Breast epithelium (tissue), 3 donors: ENCODE measurements around the gene ASAP3.

ENCODE experiments used
- POLR2A ChIP-seq: fragments of 450-650 bp; IDR thresholded peaks from one replicate; pipeline ENCODE4 v1.6.1; 2016; ENCODE audit warnings: antibody characterized with exemption, mild to moderate bottlenecking, moderate library complexity
- TF ChIP-seq, protein P1 (sequence below), 3 donors: fragments of 450-650 bp; IDR thresholded peaks; one replicate each; pipeline ENCODE4 v1.5.1; 2016 to 2017; ENCODE audit warnings: antibody characterized with exemption in 3 of 3, mild to moderate bottlenecking in 3 of 3, moderate library complexity in 3 of 3

DNA sequence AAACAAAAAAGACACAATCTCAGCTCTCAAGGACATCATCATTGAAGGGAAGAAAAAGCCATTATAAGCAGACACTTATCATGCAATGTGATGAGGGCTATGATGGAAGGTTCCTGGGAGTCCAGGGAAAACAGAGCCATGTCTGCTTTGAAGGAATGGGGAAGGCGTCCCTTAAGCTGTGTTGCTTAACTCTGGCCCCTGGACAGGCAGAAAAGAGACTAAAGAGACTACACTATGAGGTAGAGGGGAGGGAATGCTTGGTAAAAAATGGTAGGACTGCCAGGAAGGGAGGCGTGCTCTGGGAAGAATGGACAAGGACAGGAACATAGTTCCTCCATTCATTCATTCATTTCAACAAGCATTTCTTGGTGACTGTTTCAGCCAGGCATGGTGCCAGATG, 21.2 kb downstream of the ASAP3 start:
- TF ChIP-seq, protein P1, sequence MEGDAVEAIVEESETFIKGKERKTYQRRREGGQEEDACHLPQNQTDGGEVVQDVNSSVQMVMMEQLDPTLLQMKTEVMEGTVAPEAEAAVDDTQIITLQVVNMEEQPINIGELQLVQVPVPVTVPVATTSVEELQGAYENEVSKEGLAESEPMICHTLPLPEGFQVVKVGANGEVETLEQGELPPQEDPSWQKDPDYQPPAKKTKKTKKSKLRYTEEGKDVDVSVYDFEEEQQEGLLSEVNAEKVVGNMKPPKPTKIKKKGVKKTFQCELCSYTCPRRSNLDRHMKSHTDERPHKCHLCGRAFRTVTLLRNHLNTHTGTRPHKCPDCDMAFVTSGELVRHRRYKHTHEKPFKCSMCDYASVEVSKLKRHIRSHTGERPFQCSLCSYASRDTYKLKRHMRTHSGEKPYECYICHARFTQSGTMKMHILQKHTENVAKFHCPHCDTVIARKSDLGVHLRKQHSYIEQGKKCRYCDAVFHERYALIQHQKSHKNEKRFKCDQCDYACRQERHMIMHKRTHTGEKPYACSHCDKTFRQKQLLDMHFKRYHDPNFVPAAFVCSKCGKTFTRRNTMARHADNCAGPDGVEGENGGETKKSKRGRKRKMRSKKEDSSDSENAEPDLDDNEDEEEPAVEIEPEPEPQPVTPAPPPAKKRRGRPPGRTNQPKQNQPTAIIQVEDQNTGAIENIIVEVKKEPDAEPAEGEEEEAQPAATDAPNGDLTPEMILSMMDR (IDR thresholded peaks at IDR 0.05), result no peak
- no peak for TF ChIP-seq POLR2A
